Bronchial epithelial cell (primary cell): ENCODE measurements around the gene TXN. TPM values are rescaled to one million over a fixed set of nuclear protein-coding genes. Genes with fewer than 3 reads are reported as not detected.

Experiments
- DNase-seq: peaks from one replicate; pipeline ENCODE4 v3.0.0-alpha.2; 2010; ENCODE audit warnings: low read depth
- FAIRE-seq: peaks from 2 replicates; lab custom pipeline; 2011; peaks lifted over from hg19 to GRCh38; lab: Jason Lieb, UNC
- H3K27me3 ChIP-seq: 2 replicates; pipeline ENCODE4 v1.5.1; 2011; ENCODE audit warnings: low read length; ENCODE audit not compliant: control insufficient read depth, insufficient read depth
- H3K36me3 ChIP-seq: 2 replicates; pipeline ENCODE4 v1.5.1; 2011; ENCODE audit warnings: low read length; ENCODE audit not compliant: control insufficient read depth, insufficient read depth
- H3K4me3 ChIP-seq: 2 replicates; pipeline ENCODE4 v1.5.1; 2011; ENCODE audit warnings: mild to moderate bottlenecking, low read depth, low read length, control low read depth
- total RNA-seq: library from RNA; depleted of rRNA; stranded (reverse); fragments of >200 nt; gene quantifications from 2 replicates; pipeline ENCODE4 v1.2.1, GENCODE V29; 2014
- TF ChIP-seq, protein P1 (sequence below): IDR thresholded peaks from 2 replicates; pipeline ENCODE4 v1.5.1; 2011; ENCODE audit warnings: mild to moderate bottlenecking, moderate library complexity, low read length, control low read depth, inconsistent platforms; ENCODE audit not compliant: insufficient read depth, severe bottlenecking

The TXN gene
- total RNA-seq, 1 donor from 2014 or later: 378 TPM

DNA sequence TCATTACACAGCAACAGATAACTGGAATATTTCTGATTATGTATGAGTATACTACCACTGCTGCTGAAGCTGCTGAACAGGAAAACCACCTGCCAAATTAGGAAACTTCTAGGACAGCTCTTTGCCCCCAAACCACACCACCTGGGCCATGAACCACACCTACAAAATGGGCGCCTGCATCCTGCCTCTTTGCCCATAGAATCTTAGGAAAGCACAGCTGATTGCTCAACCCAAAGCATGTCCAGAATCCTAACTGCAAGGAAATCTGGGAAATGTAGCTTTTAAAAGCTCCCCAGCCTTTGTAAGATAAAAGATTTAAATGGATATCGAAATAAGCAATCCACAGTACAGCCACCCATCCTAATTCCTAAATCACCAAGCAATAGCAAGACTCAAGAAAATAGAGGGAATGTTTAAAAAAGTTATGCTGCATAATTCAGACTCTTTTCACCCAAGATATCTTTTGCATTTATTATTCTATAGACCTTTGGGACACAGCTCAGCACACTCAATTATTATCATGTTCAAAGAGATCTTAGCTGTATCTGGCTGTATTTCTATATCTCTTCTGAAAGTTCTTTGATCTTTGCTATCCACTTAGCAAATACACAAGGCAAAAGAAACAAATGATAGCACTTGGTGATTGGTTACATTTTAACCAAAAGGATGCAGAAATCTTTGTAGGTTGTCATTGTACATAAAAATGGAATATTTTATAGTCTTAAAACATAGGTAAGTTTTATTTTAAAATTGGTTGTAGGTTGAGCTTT lies 41.5 kb downstream of the TXN start:
- TF ChIP-seq, protein P1, sequence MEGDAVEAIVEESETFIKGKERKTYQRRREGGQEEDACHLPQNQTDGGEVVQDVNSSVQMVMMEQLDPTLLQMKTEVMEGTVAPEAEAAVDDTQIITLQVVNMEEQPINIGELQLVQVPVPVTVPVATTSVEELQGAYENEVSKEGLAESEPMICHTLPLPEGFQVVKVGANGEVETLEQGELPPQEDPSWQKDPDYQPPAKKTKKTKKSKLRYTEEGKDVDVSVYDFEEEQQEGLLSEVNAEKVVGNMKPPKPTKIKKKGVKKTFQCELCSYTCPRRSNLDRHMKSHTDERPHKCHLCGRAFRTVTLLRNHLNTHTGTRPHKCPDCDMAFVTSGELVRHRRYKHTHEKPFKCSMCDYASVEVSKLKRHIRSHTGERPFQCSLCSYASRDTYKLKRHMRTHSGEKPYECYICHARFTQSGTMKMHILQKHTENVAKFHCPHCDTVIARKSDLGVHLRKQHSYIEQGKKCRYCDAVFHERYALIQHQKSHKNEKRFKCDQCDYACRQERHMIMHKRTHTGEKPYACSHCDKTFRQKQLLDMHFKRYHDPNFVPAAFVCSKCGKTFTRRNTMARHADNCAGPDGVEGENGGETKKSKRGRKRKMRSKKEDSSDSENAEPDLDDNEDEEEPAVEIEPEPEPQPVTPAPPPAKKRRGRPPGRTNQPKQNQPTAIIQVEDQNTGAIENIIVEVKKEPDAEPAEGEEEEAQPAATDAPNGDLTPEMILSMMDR: no peak
- FAIRE-seq (no peak), DNase-seq (no peak)
- no peaks in the 10 kb centered on the region for H3K27me3 ChIP-seq
- no peaks in the 10 kb centered on the region for H3K36me3 ChIP-seq
- H3K4me3 ChIP-seq: no peak overlapping the region

DNA sequence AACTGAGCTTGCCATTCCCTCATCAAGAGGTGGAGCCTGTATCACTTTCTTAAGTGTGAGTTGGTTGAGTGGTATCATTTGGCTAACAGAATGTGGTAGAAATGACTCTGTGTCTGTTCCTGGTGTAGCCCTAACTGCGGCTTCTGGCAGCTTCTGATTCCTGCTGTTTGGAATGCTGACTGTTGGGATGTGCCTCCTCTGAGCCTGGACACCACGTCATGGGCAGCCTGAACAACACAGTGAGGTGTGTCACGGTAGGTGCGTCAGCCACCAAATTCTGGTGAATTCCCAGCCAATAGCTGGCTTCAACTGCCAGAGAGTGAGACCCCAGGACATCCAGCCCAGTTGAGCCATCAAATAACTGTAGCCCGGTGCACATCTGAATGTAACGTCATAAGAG lies 42.2 kb downstream of the TXN start:
- H3K27me3 ChIP-seq: no peaks in the 10 kb centered on the region
- TF ChIP-seq, protein P1: no peak
- DNase-seq (peak; percentile 51), FAIRE-seq (no peak)
- H3K4me3 ChIP-seq: no peak overlapping the region
- H3K36me3 ChIP-seq: no peaks in the 10 kb centered on the region

DNA sequence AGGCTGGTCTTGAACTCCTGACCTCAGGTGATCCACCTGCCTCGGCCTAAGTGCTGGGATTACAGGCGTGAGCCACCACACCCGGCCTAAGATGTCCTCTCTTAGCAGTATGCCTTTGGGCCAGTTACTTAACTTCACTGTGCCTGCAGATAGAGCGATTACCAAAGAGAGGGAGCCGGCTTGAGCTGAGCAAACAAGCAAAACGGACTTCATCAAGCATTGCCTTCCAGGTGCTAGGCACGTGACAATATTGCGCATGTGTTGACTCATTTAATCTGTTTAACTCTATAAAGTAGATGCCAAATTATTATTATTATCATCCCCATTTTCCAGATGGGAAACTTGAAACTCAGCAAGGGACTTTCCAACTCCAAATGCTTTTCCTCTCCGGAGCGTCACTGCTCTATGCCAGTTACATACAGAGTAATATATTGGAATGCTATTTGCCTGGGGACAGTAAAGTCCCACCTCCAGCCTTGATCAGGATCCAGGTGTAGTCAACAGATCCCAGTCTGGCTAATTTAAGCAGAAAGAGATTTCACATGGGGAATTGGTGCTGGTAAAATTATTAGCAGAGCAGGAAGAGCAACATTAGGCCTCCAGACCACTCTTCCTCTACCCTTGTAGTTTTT lies 42.8 kb downstream of the TXN start:
- FAIRE-seq (no peak), DNase-seq (peak; percentile 41)
- Histone ChIP-seq H3K4me3 (no peak overlapping the region), H3K36me3 (no peaks in the 10 kb centered on the region), H3K27me3 (no peaks in the 10 kb centered on the region)
- TF ChIP-seq, protein P1: no peak

DNA sequence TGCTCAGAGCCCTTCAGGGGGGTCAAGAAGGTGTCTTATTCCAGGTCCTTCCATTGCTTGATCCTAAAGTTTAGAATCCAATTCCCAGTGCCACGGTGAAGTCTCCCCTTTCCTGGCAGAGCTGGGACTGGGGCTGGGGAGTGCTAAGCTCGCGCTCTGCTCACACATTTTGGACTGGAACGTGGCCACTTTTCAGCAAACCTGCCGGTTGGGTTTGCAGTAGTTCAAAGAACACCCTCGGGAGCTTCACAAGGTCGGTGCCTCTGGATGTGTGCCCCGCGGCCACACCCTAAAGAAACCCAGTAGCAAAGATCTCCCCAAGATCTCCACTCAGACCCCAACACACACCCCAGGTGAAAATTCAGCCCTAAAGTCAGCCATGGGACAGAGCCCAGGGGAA lies 48.3 kb downstream of the TXN start, which contains the start of gene C9orf152:
Gene C9orf152, minus strand, starts transcription at position 129 of the 400 bp plus-strand sequence. CDS start 580 bp downstream, outside the sequence.
- DNase-seq (no peak), FAIRE-seq (no peak)
- Histone ChIP-seq H3K36me3 (no peaks in the 10 kb centered on the region), H3K27me3 (peaks cover 13% of the 10 kb centered on the region), H3K4me3 (no peak within 1 kb of the TSS)
- TF ChIP-seq, protein P1: no peak

DNA sequence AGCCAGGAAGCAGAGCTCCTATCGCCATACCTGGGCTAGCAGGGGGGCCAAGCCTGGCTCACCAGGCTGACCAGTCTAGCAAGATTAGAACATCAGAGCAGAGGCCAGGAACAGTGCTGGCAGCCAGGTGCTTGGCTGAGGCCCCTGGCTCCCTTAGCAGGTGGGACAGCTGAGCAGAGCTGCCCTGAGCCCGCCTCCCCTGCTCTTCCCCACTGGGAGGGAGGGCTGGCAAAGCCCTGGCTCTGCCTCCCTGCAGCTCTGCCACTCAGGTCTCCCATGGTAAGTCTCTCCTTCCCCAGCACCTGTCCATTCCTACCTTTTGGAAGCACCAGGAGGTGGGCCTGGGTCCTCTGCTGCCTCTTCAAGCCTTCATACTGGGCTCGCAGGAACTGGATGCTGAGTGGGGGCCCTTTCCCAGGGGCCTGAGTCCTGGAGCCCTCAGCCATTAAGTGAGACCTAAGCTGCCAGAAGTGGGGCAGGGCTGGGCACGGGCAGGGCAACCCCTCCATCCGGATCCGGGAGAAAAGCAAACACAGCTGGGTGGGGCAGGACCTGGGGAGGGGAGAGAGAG lies 49.2 kb downstream of the TXN start:
- H3K36me3 ChIP-seq: no peaks in the 10 kb centered on the region
- TF ChIP-seq, protein P1: no peak
- peaks cover 13% of the 10 kb centered on the region for H3K27me3 ChIP-seq
- H3K4me3 ChIP-seq: no peak overlapping the region
- FAIRE-seq: no peak
- no peak for DNase-seq
